Prostate gland (tissue), 2 donors: Measurements from ENCODE around the gene GALNT5. TPM values are rescaled to one million over a fixed set of nuclear protein-coding genes. Genes with fewer than 3 reads are reported as not detected.
"Not testable (repeated sequence)": the region's sequence is repeated elsewhere in the genome, so short reads cannot be mapped to it uniquely, and the experiment has no call there.

Experiments used
- DNase-seq: peaks from one replicate; pipeline ENCODE4 v3.0.0-alpha.2; 2019; ENCODE audit warnings: low spot score
- H3K27ac ChIP-seq, 2 donors: fragments of 200-600 bp; sonication (generic); 2 replicates each; pipeline ENCODE4 v1.5.1; 2017 to 2019
- H3K27me3 ChIP-seq: fragments of 200-600 bp; sonication (generic); replicated peaks from 2 replicates; pipeline ENCODE4 v1.5.1; 2019; ENCODE audit not compliant: insufficient read depth
- H3K36me3 ChIP-seq, 2 donors: fragments of 200-600 bp; sonication (generic); 1 replicate in 1 of 2; 2 replicates in 1 of 2; pipeline versions ENCODE4 v1.5.1 to v1.8.1; 2017 to 2019
- H3K4me1 ChIP-seq: fragments of 200-600 bp; sonication (generic); replicated peaks from 2 replicates; pipeline ENCODE4 v1.5.1; 2019
- H3K4me3 ChIP-seq, 2 donors: fragments of 200-600 bp; sonication (generic); 2 replicates each; pipeline ENCODE4 v1.5.1; 2017 to 2019
- H3K9me3 ChIP-seq: fragments of 200-600 bp; sonication (generic); 2 replicates; pipeline ENCODE4 v1.5.1; 2017
- CTCF ChIP-seq, 4 experiments: fragments of 200-600 bp in 2 of 4; fragments of 450-650 bp in 2 of 4; sonication (generic) in 2 of 4; IDR thresholded peaks; 1 replicate in 3 of 4; 2 replicates in 1 of 4; pipeline ENCODE4 v1.5.1; 2016 to 2019; ENCODE audit warnings: antibody characterized with exemption in 4 of 4, mild to moderate bottlenecking in 2 of 4, moderate library complexity in 2 of 4
- POLR2A ChIP-seq: fragments of 450-650 bp; IDR thresholded peaks from one replicate; pipeline ENCODE4 v1.6.1; 2016; ENCODE audit warnings: antibody characterized with exemption, mild to moderate bottlenecking
- POLR2AphosphoS5 ChIP-seq: sonication (generic); formaldehyde crosslinking; IDR thresholded peaks from one replicate; pipeline ENCODE4 v1.6.1; 2017; ENCODE audit warnings: antibody characterized with exemption
- WGBS: methylation state at CpG from one replicate; pipeline ENCODE4 v1.1.5; 2018; 5-methylcytosine and 5-hydroxymethylcytosine counted together
- intact Hi-C: fragments of 100-400 bp; cut with DNase I; formaldehyde crosslinking; loops from one replicate; pipeline ENCODE4 v1.14.2; 2022
- total RNA-seq, 2 donors: library from RNA; depleted of rRNA; stranded (reverse); fragments of >200 nt; gene quantifications; one replicate each; pipeline ENCODE4 v1.1.0, GENCODE V29; 2016

GALNT5 gene
- total RNA-seq, 2 donors from 2014 or later, result 2.0 to 2.6 TPM

- TF ChIP-seq CTCF (IDR thresholded peaks at IDR 0.05) (no peak), POLR2AphosphoS5 (no peak), POLR2A (no peak)
- Histone ChIP-seq H3K27ac (no peak overlapping the region), H3K4me1 (no peaks in the 10 kb centered on the region), H3K4me3 (no peak overlapping the region), H3K27me3 (no peaks in the 10 kb centered on the region), H3K9me3 (no peaks in the 10 kb centered on the region), H3K36me3 (no peaks in the 10 kb centered on the region)
- no peak for DNase-seq
- WGBS, result 89% methylated on average over 1 of the region's 1 CpG
- intact Hi-C loops, result no loop called here
These were observed 37.0 kb upstream of the GALNT5 start for GRCh38 chr2:157220502-157220901.

GRCh38 chr2:157221394-157221988, 36.0 kb upstream of the GALNT5 start:
- no peaks in the 10 kb centered on the region for H3K36me3 ChIP-seq
- intact Hi-C loops, result no loop called here
- no peak overlapping the region for H3K27ac ChIP-seq
- WGBS, result 85% methylated on average over 2 of the region's 2 CpGs
- H3K27me3 ChIP-seq, result no peaks in the 10 kb centered on the region
- H3K4me1 ChIP-seq, result no peaks in the 10 kb centered on the region
- TF ChIP-seq POLR2A (no peak), CTCF (IDR thresholded peaks at IDR 0.05) (no peak), POLR2AphosphoS5 (no peak)
- no peaks in the 10 kb centered on the region for H3K9me3 ChIP-seq
- no peak overlapping the region for H3K4me3 ChIP-seq
- DNase-seq, result no peak

GRCh38 chr2:157223624-157224205, 33.8 kb upstream of the GALNT5 start:
- intact Hi-C loops, result no loop called here
- H3K4me1 ChIP-seq, result no peaks in the 10 kb centered on the region
- no peaks in the 10 kb centered on the region for H3K27me3 ChIP-seq
- 83% methylated on average over 5 of the region's 5 CpGs for WGBS
- no peak for DNase-seq
- H3K9me3 ChIP-seq, result no peaks in the 10 kb centered on the region
- no peak for TF ChIP-seq CTCF (IDR thresholded peaks at IDR 0.05)
- H3K27ac ChIP-seq, result no peak overlapping the region
- H3K4me3 ChIP-seq, result no peak overlapping the region
- H3K36me3 ChIP-seq, result no peaks in the 10 kb centered on the region

- H3K27ac ChIP-seq, H3K4me1 ChIP-seq, H3K36me3 ChIP-seq, intact Hi-C loops, H3K4me3 ChIP-seq, H3K27me3 ChIP-seq, DNase-seq, H3K9me3 ChIP-seq: not testable (repeated sequence)
- 80% methylated on average over 2 of the region's 2 CpGs for WGBS
These were observed 33.1 kb upstream of the GALNT5 start for GRCh38 chr2:157224448-157224847.

- Histone ChIP-seq H3K4me3 (no peak overlapping the region), H3K27me3 (no peaks in the 10 kb centered on the region), H3K36me3 (no peaks in the 10 kb centered on the region), H3K27ac (no peak overlapping the region), H3K9me3 (no peaks in the 10 kb centered on the region), H3K4me1 (no peaks in the 10 kb centered on the region)
- intact Hi-C loops, result no loop called here
- 86% methylated on average over 1 of the region's 1 CpG for WGBS
- no peak for DNase-seq
- TF ChIP-seq POLR2AphosphoS5, result no peak
- TF ChIP-seq CTCF (IDR thresholded peaks at IDR 0.05), result no peak
These were observed 29.9 kb upstream of the GALNT5 start for GRCh38 chr2:157227592-157227991.
